ENCODE measurements around the gene KNCN.

DNA sequence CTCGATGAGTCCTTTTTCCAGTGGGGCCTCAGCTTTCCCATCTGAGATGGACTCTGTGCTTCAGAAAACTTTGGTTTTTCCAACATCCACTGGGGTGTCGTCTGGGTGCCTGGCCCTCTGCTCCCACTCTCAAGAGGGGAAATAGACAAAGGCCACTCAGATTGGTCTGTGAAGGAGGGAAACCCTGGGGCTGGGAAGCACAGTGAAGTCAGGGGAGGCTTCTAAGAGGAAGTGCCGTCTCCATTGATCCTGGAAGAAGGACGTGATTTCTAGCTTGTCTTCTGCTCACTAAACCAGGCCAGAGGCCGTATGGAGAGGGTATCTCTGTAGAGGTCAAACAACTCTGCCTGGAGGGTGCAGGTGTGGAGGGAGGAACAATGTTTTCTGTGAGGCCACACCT lies 5.2 kb downstream of the KNCN start:
- TF ChIP-seq, protein P1, sequence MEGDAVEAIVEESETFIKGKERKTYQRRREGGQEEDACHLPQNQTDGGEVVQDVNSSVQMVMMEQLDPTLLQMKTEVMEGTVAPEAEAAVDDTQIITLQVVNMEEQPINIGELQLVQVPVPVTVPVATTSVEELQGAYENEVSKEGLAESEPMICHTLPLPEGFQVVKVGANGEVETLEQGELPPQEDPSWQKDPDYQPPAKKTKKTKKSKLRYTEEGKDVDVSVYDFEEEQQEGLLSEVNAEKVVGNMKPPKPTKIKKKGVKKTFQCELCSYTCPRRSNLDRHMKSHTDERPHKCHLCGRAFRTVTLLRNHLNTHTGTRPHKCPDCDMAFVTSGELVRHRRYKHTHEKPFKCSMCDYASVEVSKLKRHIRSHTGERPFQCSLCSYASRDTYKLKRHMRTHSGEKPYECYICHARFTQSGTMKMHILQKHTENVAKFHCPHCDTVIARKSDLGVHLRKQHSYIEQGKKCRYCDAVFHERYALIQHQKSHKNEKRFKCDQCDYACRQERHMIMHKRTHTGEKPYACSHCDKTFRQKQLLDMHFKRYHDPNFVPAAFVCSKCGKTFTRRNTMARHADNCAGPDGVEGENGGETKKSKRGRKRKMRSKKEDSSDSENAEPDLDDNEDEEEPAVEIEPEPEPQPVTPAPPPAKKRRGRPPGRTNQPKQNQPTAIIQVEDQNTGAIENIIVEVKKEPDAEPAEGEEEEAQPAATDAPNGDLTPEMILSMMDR (IDR thresholded peaks at IDR 0.05; ENCODE audit: low read length) = no peak
- TF ChIP-seq EZH2 (optimal IDR thresholded peaks at IDR 0.05; ENCODE audit: low read depth, low read length) = no peak
